H1 (cell line): Measurements from ENCODE around the gene MMP28. TPM values are rescaled to one million over a fixed set of nuclear protein-coding genes. Genes with fewer than 3 reads are reported as not detected.
A peak's percentile ranks its signal among the peaks of the same experiment; 100 is the strongest.

Experiments used
- CTCF ChIA-PET: fragments of 300-600 bp; sonication (Branson Sonifier 250); formaldehyde crosslinking; loops from one replicate; lab custom pipeline; 2021; ENCODE audit not compliant: partially characterized antibody; lab: Charles Lee
- POLR2A ChIA-PET: fragments of 300-600 bp; sonication (Branson Sonifier 250); formaldehyde crosslinking; loops from one replicate; lab custom pipeline; 2021; ENCODE audit warnings: inconsistent platforms; ENCODE audit not compliant: partially characterized antibody; lab: Charles Lee
- DNase-seq, 2 experiments: peaks; one replicate each; pipeline versions ENCODE4 v3.0.0 to v3.0.0-alpha.2; 2010 to 2022; ENCODE audit warnings: low spot score in 2 of 2, low read depth in 1 of 2, mixed read lengths in 1 of 2
- FAIRE-seq: peaks from 2 replicates; lab custom pipeline; 2011; peaks lifted over from hg19 to GRCh38; lab: Jason Lieb, UNC
- H2AFZ ChIP-seq: 2 replicates; pipeline ENCODE4 v1.8.1; 2012; ENCODE audit warnings: low read length, inconsistent platforms
- H2AK5ac ChIP-seq: 2 replicates; pipeline ENCODE4 v1.6.1; 2013; ENCODE audit warnings: low read depth, low read length
- H2BK120ac ChIP-seq: replicated peaks from 2 replicates; pipeline ENCODE3; 2013; ENCODE audit warnings: low read depth, low read length, inconsistent platforms
- H2BK12ac ChIP-seq: 2 replicates; pipeline ENCODE4 v1.6.1; 2013; ENCODE audit warnings: low read depth, low read length
- H2BK15ac ChIP-seq: 2 replicates; pipeline ENCODE4 v1.6.1; 2013; ENCODE audit warnings: low read length
- H2BK20ac ChIP-seq: 2 replicates; pipeline ENCODE4 v1.6.1; 2013; ENCODE audit warnings: low read length
- H2BK5ac ChIP-seq: 2 replicates; pipeline ENCODE4 v1.6.1; 2013; ENCODE audit warnings: low read depth, low read length
- H3K14ac ChIP-seq: 2 replicates; pipeline ENCODE4 v1.6.1; 2013; ENCODE audit warnings: inconsistent platforms; ENCODE audit not compliant: insufficient read length
- H3K18ac ChIP-seq: 2 replicates; pipeline ENCODE4 v1.6.1; 2013; ENCODE audit warnings: low read length; ENCODE audit errors: extremely low read depth
- H3K23ac ChIP-seq: 2 replicates; pipeline ENCODE4 v1.6.1; 2013; ENCODE audit warnings: inconsistent platforms; ENCODE audit not compliant: insufficient read length
- H3K23me2 ChIP-seq: 2 replicates; pipeline ENCODE4 v1.6.1; 2013; ENCODE audit warnings: low read depth, low read length
- H3K27ac ChIP-seq: 2 replicates; pipeline ENCODE4 v1.6.1; 2011; ENCODE audit warnings: low read depth, low read length, inconsistent platforms
- H3K27me3 ChIP-seq, 4 experiments: replicated peaks in 1 of 4; 1 replicate in 1 of 4; 2 replicates in 3 of 4; pipeline versions ENCODE4 v1.6.1 to v1.8.1; 2011 to 2013; ENCODE audit warnings: low read length in 3 of 4, mild to moderate bottlenecking in 3 of 4, inconsistent platforms in 2 of 4, mixed read lengths in 2 of 4, moderate library complexity in 1 of 4; ENCODE audit not compliant: control insufficient read depth in 3 of 4, insufficient read depth in 3 of 4; ENCODE audit errors: extremely low read depth in 1 of 4
- H3K36me3 ChIP-seq, 4 experiments: 2 replicates each; pipeline versions ENCODE4 v1.6.1 to v1.8.1; 2011 to 2013; ENCODE audit warnings: mild to moderate bottlenecking in 4 of 4, low read length in 3 of 4, moderate library complexity in 2 of 4, control low read depth in 1 of 4, inconsistent platforms in 1 of 4; ENCODE audit not compliant: insufficient read depth in 4 of 4, control insufficient read depth in 2 of 4
- H3K4ac ChIP-seq: replicated peaks from 2 replicates; pipeline ENCODE3; 2013; ENCODE audit warnings: low read length, low read depth, mixed read lengths, inconsistent platforms; ENCODE audit not compliant: insufficient read length
- H3K4me1 ChIP-seq, 4 experiments: replicated peaks in 1 of 4; 1 replicate in 1 of 4; 2 replicates in 3 of 4; pipeline versions ENCODE4 v1.6.1 to v1.8.1; 2011 to 2013; ENCODE audit warnings: low read length in 3 of 4, inconsistent platforms in 2 of 4, mixed read lengths in 1 of 4; ENCODE audit not compliant: insufficient read depth in 4 of 4, control insufficient read depth in 3 of 4
- H3K4me2 ChIP-seq, 2 experiments: 2 replicates each; pipeline versions ENCODE4 v1.6.1 to v1.8.1; 2011 to 2013; ENCODE audit warnings: low read depth in 2 of 2, low read length in 2 of 2, control low read depth in 1 of 2, inconsistent platforms in 1 of 2, mild to moderate bottlenecking in 1 of 2; ENCODE audit not compliant: insufficient read depth in 1 of 2
- H3K4me3 ChIP-seq, 4 experiments: fragments of 200-600, 300-600 bp in 1 of 4; sonication (generic), shearing (Covaris generic), sonication (Bioruptor Twin) in 1 of 4; 2 replicates each; pipeline versions ENCODE4 v1.5.1 to v1.8.1; 2011 to 2016; ENCODE audit warnings: low read length in 4 of 4, low read depth in 3 of 4, control low read depth in 2 of 4, inconsistent platforms in 2 of 4, mild to moderate bottlenecking in 2 of 4, mixed read lengths in 1 of 4, moderate library complexity in 1 of 4; ENCODE audit not compliant: insufficient read depth in 2 of 4; ENCODE audit errors: extremely low read depth in 1 of 4
- H3K56ac ChIP-seq: replicated peaks from 2 replicates; pipeline ENCODE3; 2013; ENCODE audit warnings: low read depth, mild to moderate bottlenecking, mixed read lengths, low read length, inconsistent platforms; ENCODE audit not compliant: insufficient read length
- H3K79me1 ChIP-seq: 2 replicates; pipeline ENCODE4 v1.6.1; 2013; ENCODE audit warnings: low read depth, low read length, control low read depth
- H3K79me2 ChIP-seq, 2 experiments: 2 replicates each; pipeline versions ENCODE4 v1.6.1 to v1.8.1; 2012 to 2013; ENCODE audit warnings: low read length in 2 of 2, mild to moderate bottlenecking in 2 of 2, inconsistent platforms in 1 of 2; ENCODE audit not compliant: insufficient read depth in 2 of 2, control insufficient read depth in 1 of 2
- H3K9ac ChIP-seq, 4 experiments: replicated peaks in 1 of 4; 1 replicate in 1 of 4; 2 replicates in 3 of 4; pipeline versions ENCODE4 v1.6.1 to v1.8.1; 2011 to 2013; ENCODE audit warnings: low read depth in 3 of 4, low read length in 3 of 4, control low read depth in 2 of 4, mild to moderate bottlenecking in 2 of 4, moderate library complexity in 2 of 4, inconsistent platforms in 1 of 4; ENCODE audit errors: extremely low read depth in 1 of 4
- H3K9me3 ChIP-seq, 2 experiments: 2 replicates each; pipeline versions ENCODE4 v1.6.1 to v1.8.1; 2012 to 2013; ENCODE audit warnings: mild to moderate bottlenecking in 2 of 2, moderate library complexity in 2 of 2, control low read depth in 1 of 2, inconsistent platforms in 1 of 2, low read depth in 1 of 2, low read length in 1 of 2, mixed read lengths in 1 of 2; ENCODE audit not compliant: insufficient read depth in 2 of 2
- H4K20me1 ChIP-seq, 2 experiments: replicated peaks in 1 of 2; 2 replicates each; pipeline versions ENCODE3 to v1.8.1; 2011 to 2013; ENCODE audit warnings: inconsistent platforms in 2 of 2, low read length in 2 of 2, mild to moderate bottlenecking in 1 of 2; ENCODE audit not compliant: insufficient read depth in 2 of 2, control insufficient read depth in 1 of 2
- H4K5ac ChIP-seq: 2 replicates; pipeline ENCODE4 v1.6.1; 2013; ENCODE audit warnings: low read length, low read depth, mixed read lengths, inconsistent platforms; ENCODE audit not compliant: insufficient read length
- H4K8ac ChIP-seq: 2 replicates; pipeline ENCODE4 v1.8.0; 2013; ENCODE audit warnings: mild to moderate bottlenecking, moderate library complexity, low read length, inconsistent platforms; ENCODE audit not compliant: insufficient read depth; ENCODE audit errors: extremely low read depth
- H4K91ac ChIP-seq: replicated peaks from 2 replicates; pipeline ENCODE3; 2013; ENCODE audit warnings: low read length, mixed read lengths, inconsistent platforms; ENCODE audit not compliant: insufficient read length
- CBX5 ChIP-seq: fragments of 300-800, 300-1000 bp; sonication (generic); IDR thresholded peaks from 2 replicates; pipeline ENCODE4 v1.7.1; 2016; ENCODE audit warnings: antibody characterized with exemption, low read length, low read depth
- CEBPB ChIP-seq: IDR thresholded peaks from 2 replicates; pipeline ENCODE4 v1.6.1; 2012; ENCODE audit warnings: low read depth, low read length
- CHD2 ChIP-seq: IDR thresholded peaks from 2 replicates; pipeline ENCODE4 v1.6.1; 2012; ENCODE audit warnings: low read length, improper control_type of control experiment
- EGR1 ChIP-seq: IDR thresholded peaks from 2 replicates; pipeline ENCODE4 v1.6.1; 2011; ENCODE audit warnings: low read depth, low read length, borderline replicate concordance
- EZH2 ChIP-seq: fragments of 200-600 bp; sonication (generic); IDR thresholded peaks from 2 replicates; pipeline ENCODE4 v1.7.1; 2012; ENCODE audit warnings: low read depth, mild to moderate bottlenecking, moderate library complexity, low read length, inconsistent platforms; ENCODE audit not compliant: severe bottlenecking
- HDAC2 ChIP-seq, 2 experiments: fragments of 300-600 bp in 1 of 2; sonication (generic) in 1 of 2; IDR thresholded peaks; 2 replicates each; pipeline ENCODE4 v1.6.1; 2011 to 2012; ENCODE audit warnings: low read depth in 2 of 2, low read length in 2 of 2, mild to moderate bottlenecking in 2 of 2, moderate library complexity in 2 of 2, borderline replicate concordance in 1 of 2, inconsistent platforms in 1 of 2
- KDM4A ChIP-seq: IDR thresholded peaks from one replicate; pipeline ENCODE4 v1.7.1; 2012; ENCODE audit warnings: low read depth, mild to moderate bottlenecking, moderate library complexity, low read length, inconsistent platforms; ENCODE audit not compliant: severe bottlenecking
- PHF8 ChIP-seq: fragments of 200-600 bp; sonication (generic); conservative IDR thresholded peaks from 2 replicates; pipeline ENCODE4 v1.7.1; 2012; ENCODE audit warnings: low read depth, mild to moderate bottlenecking, inconsistent platforms, low read length, moderate library complexity
- SIRT6 ChIP-seq: IDR thresholded peaks from one replicate; pipeline ENCODE4 v1.7.1; 2012; ENCODE audit warnings: low read length, inconsistent platforms
- TAF1 ChIP-seq: IDR thresholded peaks from 2 replicates; pipeline ENCODE4 v1.6.1; 2011; ENCODE audit warnings: mild to moderate bottlenecking, low read depth, low read length
- WGBS, 2 experiments: shearing (Covaris generic) in 1 of 2; methylation state at CpG; one replicate each; pipeline versions ENCODE4 v1.1.6 to v1.1.7; 2013 to 2015; ENCODE audit warnings: low lambda C conversion rate in 2 of 2, mixed read lengths in 2 of 2, inconsistent platforms in 1 of 2, low coverage in 1 of 2, missing lambda C conversion rate in 1 of 2; ENCODE audit not compliant: insufficient replicate concordance in 2 of 2, insufficient coverage in 1 of 2, insufficient read length in 1 of 2; ENCODE audit errors: extremely low coverage in 1 of 2, missing lambda C conversion rate in 1 of 2; 5-methylcytosine and 5-hydroxymethylcytosine counted together
- polyA plus RNA-seq, 7 experiments: library from polyadenylated mRNA; depleted of rRNA in 3 of 7; stranded (reverse) in 5 of 7; unstranded in 2 of 7; fragments of >200 nt in 5 of 7; fragments of 200-250 nt in 2 of 7; gene quantifications; 1 replicate in 5 of 7; 2 replicates in 1 of 7; 4 replicates in 1 of 7; pipeline versions ENCODE4 v1.2.1 to v1.2.3, GENCODE V29; 2011 to 2013; ENCODE audit warnings: missing spikeins in 2 of 7, mixed read lengths in 2 of 7
- total RNA-seq: library from RNA; stranded (reverse); fragmentation: NEBNext Ultra II Directional; extraction: Animal tissue kit (Norgen Biotek cat#: 25700); gene quantifications from 2 replicates; pipeline ENCODE4 v1.2.1, GENCODE V29; 2021
- TF ChIP-seq, protein P1 (sequence below): IDR thresholded peaks from 2 replicates; pipeline ENCODE4 v1.6.1; 2011; ENCODE audit warnings: low read depth, mild to moderate bottlenecking, low read length; ENCODE audit not compliant: insufficient read depth

MMP28 gene
- total and polyA plus RNA-seq, 2 of the 8 experiments (the other 6 are each of a cell fraction or from before 2014, with no cell fraction given), result not detected

DNA sequence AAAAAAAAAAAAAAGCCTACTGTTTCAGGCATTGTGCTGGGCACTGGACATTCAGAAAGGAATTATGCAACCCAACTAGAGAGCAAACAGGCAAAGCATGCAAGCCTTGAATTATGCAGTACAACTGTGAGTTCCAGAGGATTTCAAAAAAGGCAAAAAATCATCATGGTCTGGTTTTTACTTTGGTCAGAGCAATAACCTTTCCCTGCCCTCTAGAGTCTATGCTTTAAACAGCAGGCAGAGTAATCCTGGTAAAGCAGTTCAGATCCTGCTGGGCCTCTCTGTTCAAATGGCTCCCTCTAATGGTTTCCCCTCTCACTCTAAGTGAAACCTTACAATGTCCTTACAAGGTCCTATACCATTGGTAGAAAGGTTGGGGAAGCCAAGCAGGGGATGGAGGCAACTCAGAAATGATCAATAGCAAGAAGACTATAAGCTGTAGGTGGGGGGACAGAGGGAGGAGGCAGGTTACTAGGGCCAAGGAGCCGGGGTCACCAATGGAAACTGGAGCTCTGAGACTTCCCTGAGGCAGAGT lies 9.3 kb upstream of the MMP28 start:
- Histone ChIP-seq H3K4me2 (no peak overlapping the region), H2BK12ac (no peak overlapping the region), H3K9ac (no peak overlapping the region), H3K79me1 (no peaks in the 10 kb centered on the region), H3K23ac (no peak overlapping the region), H2AK5ac (no peak overlapping the region), H3K14ac (no peak overlapping the region), H3K27me3 (no peaks in the 10 kb centered on the region; a peak in 1 of 7 replicates), H4K8ac (0 out of 2 replicates have a peak overlapping the region, but pooled peaks have one; percentile 6), H4K20me1 (no peaks in the 10 kb centered on the region), H2BK15ac (0 out of 2 replicates have a peak overlapping the region, but pooled peaks have one; percentile 29), H3K79me2 (peaks cover under 1 to 4% of the 10 kb centered on the region in 2 experiments), H3K36me3 (no peaks in the 10 kb centered on the region), H3K56ac (no peak overlapping the region), H3K4ac (no peak overlapping the region), H2BK5ac (no peak overlapping the region), H3K23me2 (peaks cover 5% of the 10 kb centered on the region), H3K4me3 (no peak overlapping the region), H2AFZ (peak overlapping the region; percentile 28; the same call in 1 of the 2 replicates), H2BK120ac (no peak overlapping the region), H2BK20ac (no peak overlapping the region), H3K18ac (no peak overlapping the region; the same call in 1 of the 2 replicates), H3K4me1 (peaks cover 0 to 6% (median 0%) of the 10 kb centered on the region in 4 experiments; a peak in 2 of 7 replicates), H4K5ac (no peak overlapping the region), H3K9me3 (no peaks in the 10 kb centered on the region), H3K27ac (no peak overlapping the region), H4K91ac (no peak overlapping the region)
- WGBS, 2 experiments, result 50% methylated on average over 1 of the region's 1 CpG; no CpG with 5 or more reads in 1 of the 2 experiments
- ChIA-PET CTCF (interaction anchor here (0.6 to 3.9 kb wide), 33 partner anchors 8 to 1252 kb away, joined by 3 to 53 read pairs (median 5); partner anchors contain the start of genes C17orf50, GAS2L2 and RASL10B), POLR2A (interaction anchor here (0.6 to 1.0 kb wide), 5 partner anchors 19 to 87 kb away, joined by 3 to 5 read pairs (median 4); no protein-coding TSS in a partner anchor)
- DNase-seq (peak in 1 of 2 experiments; percentile 47), FAIRE-seq (no peak)
- TF ChIP-seq PHF8, result no peak
- TF ChIP-seq CBX5, result no peak
- TF ChIP-seq EZH2, result no peak
- TF ChIP-seq SIRT6, result no peak
- TF ChIP-seq EGR1, result 0 out of 2 replicates have a peak, but pooled peaks have one; percentile 34
- TF ChIP-seq, protein P1, sequence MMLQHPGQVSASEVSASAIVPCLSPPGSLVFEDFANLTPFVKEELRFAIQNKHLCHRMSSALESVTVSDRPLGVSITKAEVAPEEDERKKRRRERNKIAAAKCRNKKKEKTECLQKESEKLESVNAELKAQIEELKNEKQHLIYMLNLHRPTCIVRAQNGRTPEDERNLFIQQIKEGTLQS, result 0 out of 2 replicates have a peak, but pooled peaks have one; percentile 31
- TF ChIP-seq TAF1, result no peak
- TF ChIP-seq CEBPB, result no peak
- TF ChIP-seq CHD2, result no peak
- TF ChIP-seq HDAC2 (IDR thresholded peaks at IDR 0.05; ENCODE audit: borderline replicate concordance in 1 of 2, low read depth in 2 of 2, low read length in 2 of 2), result no peak
- TF ChIP-seq KDM4A, result no peak
